Spinal cord (tissue), 10 donors: Measurements from ENCODE around the gene SGMS1. TPM values are rescaled to one million over a fixed set of nuclear protein-coding genes. Genes with fewer than 3 reads are reported as not detected.
"Not testable (repeated sequence)": the region's sequence is repeated elsewhere in the genome, so short reads cannot be mapped to it uniquely, and the experiment has no call there.

Experiments used
- DNase-seq, 6 donors: peaks; one replicate each; pipeline versions ENCODE4 v3.0.0 to v3.0.0-alpha.2; 2013 to 2015; ENCODE audit warnings: low spot score in 6 of 6, low read depth in 4 of 6
- H3K27ac ChIP-seq: one replicate; pipeline ENCODE4 v1.5.1; 2013; ENCODE audit warnings: low read depth, low read length, control low read depth
- H3K27me3 ChIP-seq: one replicate; pipeline ENCODE4 v1.6.1; 2013; ENCODE audit warnings: low read length; ENCODE audit not compliant: control insufficient read depth, insufficient read depth
- H3K36me3 ChIP-seq: one replicate; pipeline ENCODE4 v1.6.1; 2013; ENCODE audit warnings: low read length; ENCODE audit not compliant: control insufficient read depth, insufficient read depth
- H3K4me1 ChIP-seq: one replicate; pipeline ENCODE4 v1.6.1; 2013; ENCODE audit warnings: low read length; ENCODE audit not compliant: control insufficient read depth, insufficient read depth
- H3K4me3 ChIP-seq: one replicate; pipeline ENCODE4 v1.5.1; 2013; ENCODE audit warnings: low read depth, low read length, control low read depth
- H3K9me3 ChIP-seq: one replicate; pipeline ENCODE4 v1.6.1; 2013; ENCODE audit warnings: low read length; ENCODE audit not compliant: control insufficient read depth, insufficient read depth
- WGBS: methylation state at CpG from one replicate; pipeline ENCODE4 v1.1.5; 2013; ENCODE audit warnings: missing lambda C conversion rate; ENCODE audit not compliant: insufficient coverage; 5-methylcytosine and 5-hydroxymethylcytosine counted together
- polyA plus RNA-seq, 2 donors: library from polyadenylated mRNA; unstranded; fragments of 120-200 nt; gene quantifications; one replicate each; pipeline ENCODE4 v1.2.1, GENCODE V29; 2013; ENCODE audit not compliant: insufficient read length in 2 of 2
- total RNA-seq, 2 donors: library from RNA; depleted of rRNA in 1 of 2; stranded (reverse); fragments of 120-200 nt in 1 of 2; fragments of >200 nt in 1 of 2; gene quantifications; one replicate each; pipeline versions ENCODE4 v1.2.3 to v1.2.4, GENCODE V29; 2013 to 2014
- donor health status: healthy.

The SGMS1 gene
- total and polyA plus RNA-seq, 4 donors, result 24.5 to 57.2 (median 40.5) TPM

DNA sequence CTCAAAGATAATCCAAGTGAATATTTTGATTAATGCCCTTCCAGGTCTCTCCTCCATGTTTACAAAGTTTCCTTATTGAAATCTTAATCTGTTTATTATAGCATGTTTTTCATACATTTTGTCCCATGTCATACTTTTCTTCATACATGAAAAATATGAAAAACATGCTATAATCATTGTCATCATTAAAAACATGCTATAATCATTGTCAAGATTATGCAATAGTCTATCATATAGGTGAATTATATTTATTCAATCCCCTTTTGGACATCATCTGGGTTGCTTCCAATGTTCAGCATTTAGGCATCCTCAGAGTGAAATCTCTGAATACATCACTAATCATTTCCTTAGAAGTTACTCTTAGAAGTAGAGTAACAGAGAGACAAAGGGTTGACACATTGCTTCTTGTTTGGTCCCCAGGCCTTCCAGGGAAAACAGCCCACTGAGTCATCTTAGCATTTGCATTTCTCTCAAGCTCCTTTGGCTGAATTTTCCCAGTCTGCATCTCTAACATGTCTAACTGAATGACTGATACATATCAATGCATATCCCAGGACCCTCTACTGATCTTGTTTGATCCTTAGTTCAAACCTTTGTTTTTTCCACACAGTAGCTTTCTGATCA, 87.0 kb downstream of the SGMS1 start:
- Histone ChIP-seq H3K9me3 (no peaks in the 10 kb centered on the region), H3K27me3 (no peaks in the 10 kb centered on the region), H3K4me1 (no peaks in the 10 kb centered on the region), H3K36me3 (no peaks in the 10 kb centered on the region), H3K27ac (no peak overlapping the region), H3K4me3 (no peak overlapping the region)
- no peak for DNase-seq

DNA sequence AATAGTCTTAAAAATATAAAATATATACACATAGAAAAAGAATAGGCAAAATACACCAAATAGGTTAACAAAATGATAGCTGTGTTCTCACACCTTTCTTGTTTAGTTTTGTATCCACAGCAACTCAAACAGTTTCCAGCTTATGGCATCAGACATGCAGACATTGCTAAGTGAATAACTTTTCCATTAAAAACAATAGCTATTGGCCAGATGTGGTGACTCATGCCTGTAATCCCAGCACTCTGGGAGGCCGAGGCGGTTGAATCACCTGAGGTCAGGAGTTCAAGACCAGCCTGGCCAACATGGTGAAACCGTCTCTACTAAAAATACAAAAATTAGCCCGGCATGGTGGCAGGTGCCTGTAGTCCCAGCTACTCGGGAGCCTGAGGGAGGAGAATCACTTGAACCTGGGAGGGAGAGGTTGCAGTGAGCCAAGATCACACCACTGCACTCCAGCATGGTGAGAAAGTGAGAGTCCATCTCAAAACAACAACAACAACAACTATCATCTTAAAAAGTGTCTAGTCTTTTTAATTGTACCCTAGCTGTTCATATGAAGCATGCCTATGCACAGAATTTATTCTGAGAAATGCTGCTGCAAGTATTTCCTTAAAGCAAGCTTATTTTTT, 88.9 kb downstream of the SGMS1 start:
- H3K27me3 ChIP-seq, H3K27ac ChIP-seq, DNase-seq, H3K4me1 ChIP-seq, H3K36me3 ChIP-seq, H3K4me3 ChIP-seq, H3K9me3 ChIP-seq: not testable (repeated sequence)
- WGBS, result 100% methylated on average over 2 of the region's 5 CpGs

DNA sequence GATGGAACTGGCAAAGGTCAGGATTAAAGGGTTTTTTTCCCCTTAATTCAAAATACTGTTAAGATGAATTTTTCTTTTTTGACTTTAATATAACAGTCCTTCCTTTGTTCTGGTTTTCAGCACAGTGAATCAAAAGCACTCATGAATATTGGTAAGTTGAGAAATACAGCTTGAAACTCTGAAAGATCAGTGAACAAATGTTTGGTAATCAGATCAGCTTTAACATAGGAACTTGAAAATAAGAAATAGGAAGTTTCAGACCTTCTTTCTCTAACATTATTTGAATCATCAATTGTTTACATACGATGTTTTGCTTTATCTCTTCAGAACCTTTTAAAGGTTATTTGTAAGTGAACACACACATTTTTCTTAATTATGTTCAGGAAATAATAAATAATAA, 90.5 kb downstream of the SGMS1 start:
- Histone ChIP-seq H3K4me3 (no peak overlapping the region), H3K36me3 (no peaks in the 10 kb centered on the region), H3K4me1 (no peaks in the 10 kb centered on the region), H3K27ac (no peak overlapping the region), H3K27me3 (no peaks in the 10 kb centered on the region), H3K9me3 (no peaks in the 10 kb centered on the region)
- no peak for DNase-seq
- WGBS, result no CpG with 5 or more reads among the region's 1 CpG

DNA sequence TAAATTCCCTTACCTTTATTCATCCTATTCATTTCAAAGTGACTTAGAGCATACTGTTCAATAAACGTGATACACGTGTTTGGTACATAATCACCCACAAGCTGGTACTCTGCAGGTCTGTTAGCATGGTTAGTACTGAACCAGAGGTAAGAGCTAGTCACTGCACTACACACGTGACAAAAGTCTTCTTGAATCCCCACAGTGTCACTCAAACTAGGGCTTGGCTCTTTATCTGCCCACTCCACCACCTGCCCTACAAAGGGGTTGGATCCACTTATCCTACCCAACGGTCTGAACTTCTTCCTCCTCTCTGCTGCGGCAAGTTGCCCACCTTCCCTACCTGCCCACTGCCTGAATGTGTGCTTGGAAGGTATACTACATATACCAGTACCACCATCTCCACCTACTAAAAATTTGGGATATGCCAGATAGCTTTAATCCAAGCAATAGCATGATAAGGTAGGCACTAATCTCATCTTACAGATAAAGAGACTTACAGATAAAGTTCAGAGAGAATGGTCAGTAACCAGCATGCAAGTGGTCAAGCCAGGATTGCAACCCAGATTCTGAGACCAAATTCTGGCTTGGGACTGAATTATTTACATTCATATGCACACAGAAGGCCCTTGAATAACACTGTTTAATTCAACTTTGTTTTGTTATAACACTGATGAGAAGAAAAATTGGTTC, 92.2 kb downstream of the SGMS1 start:
- Histone ChIP-seq H3K27me3 (no peaks in the 10 kb centered on the region), H3K27ac (no peak overlapping the region), H3K9me3 (no peaks in the 10 kb centered on the region), H3K36me3 (no peaks in the 10 kb centered on the region), H3K4me1 (no peaks in the 10 kb centered on the region), H3K4me3 (no peak overlapping the region)
- no peak for DNase-seq
- WGBS, result 96% methylated on average over 4 of the region's 5 CpGs

DNA sequence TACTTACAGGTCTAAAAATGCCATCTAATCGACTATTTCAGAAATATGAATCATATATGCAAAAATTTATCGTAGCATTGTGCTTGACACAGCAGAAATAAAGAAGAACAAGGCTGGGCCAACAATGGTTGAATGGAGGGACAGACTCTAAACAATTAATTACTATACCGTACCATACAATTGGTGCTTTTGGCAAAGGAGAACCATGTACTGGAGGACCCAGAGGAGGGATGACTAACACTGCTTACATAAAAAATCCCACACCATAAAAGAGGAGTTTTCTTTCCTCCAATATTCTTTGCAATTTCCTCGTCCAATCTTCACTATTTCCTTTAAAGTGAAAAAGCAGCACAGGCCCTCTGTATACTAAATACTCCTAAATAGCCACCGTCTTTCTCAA, 94.1 kb downstream of the SGMS1 start:
- Histone ChIP-seq H3K27ac (no peak overlapping the region), H3K4me1 (no peaks in the 10 kb centered on the region), H3K9me3 (no peaks in the 10 kb centered on the region), H3K4me3 (no peak overlapping the region), H3K36me3 (no peaks in the 10 kb centered on the region), H3K27me3 (no peaks in the 10 kb centered on the region)
- WGBS, result 89% methylated on average over 2 of the region's 5 CpGs
- no peak for DNase-seq

DNA sequence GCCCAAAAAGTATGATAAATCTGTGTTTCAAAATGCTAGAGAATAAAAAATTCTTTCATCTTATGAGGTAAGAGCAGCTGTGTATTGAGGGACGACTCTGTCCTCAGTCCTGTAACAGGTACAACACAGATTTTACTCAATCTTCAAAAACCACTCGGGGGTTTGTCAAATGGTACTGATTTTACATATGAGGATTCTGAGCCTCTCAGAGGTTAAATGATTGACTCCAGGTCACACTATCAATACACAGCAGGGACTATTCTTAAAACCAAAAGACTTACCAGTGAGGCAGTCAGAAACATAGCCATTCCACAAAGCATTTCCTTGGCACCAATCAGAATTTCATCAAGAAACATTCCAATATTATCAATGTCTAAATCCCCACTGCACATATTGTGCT, 95.5 kb downstream of the SGMS1 start:
- Histone ChIP-seq H3K4me1 (no peaks in the 10 kb centered on the region), H3K27me3 (no peaks in the 10 kb centered on the region), H3K36me3 (no peaks in the 10 kb centered on the region), H3K27ac (no peak overlapping the region), H3K9me3 (no peaks in the 10 kb centered on the region), H3K4me3 (no peak overlapping the region)
- DNase-seq, result no peak
- WGBS, result no CpG with 5 or more reads among the region's 2 CpGs

DNA sequence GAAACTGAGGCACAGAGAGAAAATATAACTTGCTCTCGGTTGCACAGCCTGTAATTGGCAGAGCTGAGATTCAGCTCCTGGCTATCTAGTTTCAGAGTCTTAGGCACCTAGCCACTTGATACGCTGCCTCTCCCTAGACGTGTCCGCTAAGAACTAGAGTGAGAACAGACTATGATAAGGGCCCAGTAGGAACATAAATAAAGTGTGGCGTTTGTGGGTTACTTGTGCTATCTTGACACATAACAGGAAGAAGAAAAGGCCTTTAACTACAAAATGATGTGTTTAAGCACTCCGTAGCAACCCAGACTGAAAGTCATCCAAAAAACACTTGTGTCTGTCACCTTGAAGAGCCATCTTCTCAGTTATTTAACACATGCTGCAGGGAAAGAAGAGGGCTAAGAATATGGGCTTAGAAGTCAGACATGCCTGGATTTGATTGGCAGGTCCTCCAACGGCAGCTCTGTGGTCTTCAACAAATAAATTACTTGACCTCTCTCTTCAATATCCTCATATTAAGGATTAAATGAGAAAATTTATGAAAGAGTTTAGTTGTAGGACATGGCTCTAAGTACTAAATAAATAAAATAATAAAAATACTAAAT, 96.2 kb downstream of the SGMS1 start:
- H3K9me3 ChIP-seq, result no peaks in the 10 kb centered on the region
- no peak for DNase-seq
- H3K27me3 ChIP-seq, result no peaks in the 10 kb centered on the region
- H3K27ac ChIP-seq, result no peak overlapping the region
- no peak overlapping the region for H3K4me3 ChIP-seq
- no peaks in the 10 kb centered on the region for H3K4me1 ChIP-seq
- no peaks in the 10 kb centered on the region for H3K36me3 ChIP-seq
- 94% methylated on average over 4 of the region's 7 CpGs for WGBS

DNA sequence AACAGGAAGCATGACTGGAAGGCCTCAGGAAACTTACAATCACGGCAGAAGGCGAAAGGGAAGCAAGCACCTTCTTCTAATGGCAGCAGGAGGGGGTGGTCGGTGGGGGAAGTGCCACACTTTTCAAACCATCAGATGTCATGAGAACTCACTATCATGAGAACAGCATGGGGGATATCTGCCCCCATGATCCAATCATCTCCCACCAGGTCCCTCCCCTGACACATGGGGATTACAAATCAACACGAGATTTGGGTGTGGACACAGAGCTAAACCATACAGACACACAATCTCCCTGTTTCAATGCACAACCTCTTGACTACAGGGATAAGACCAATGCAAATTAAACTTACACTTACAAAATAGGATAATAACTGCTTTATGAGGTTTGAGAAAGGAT, 97.6 kb downstream of the SGMS1 start:
- no CpG with 5 or more reads among the region's 4 CpGs for WGBS
- Histone ChIP-seq H3K36me3 (no peaks in the 10 kb centered on the region), H3K4me3 (no peak overlapping the region), H3K4me1 (no peaks in the 10 kb centered on the region), H3K27me3 (no peaks in the 10 kb centered on the region), H3K9me3 (no peaks in the 10 kb centered on the region), H3K27ac (no peak overlapping the region)
- no peak for DNase-seq

DNA sequence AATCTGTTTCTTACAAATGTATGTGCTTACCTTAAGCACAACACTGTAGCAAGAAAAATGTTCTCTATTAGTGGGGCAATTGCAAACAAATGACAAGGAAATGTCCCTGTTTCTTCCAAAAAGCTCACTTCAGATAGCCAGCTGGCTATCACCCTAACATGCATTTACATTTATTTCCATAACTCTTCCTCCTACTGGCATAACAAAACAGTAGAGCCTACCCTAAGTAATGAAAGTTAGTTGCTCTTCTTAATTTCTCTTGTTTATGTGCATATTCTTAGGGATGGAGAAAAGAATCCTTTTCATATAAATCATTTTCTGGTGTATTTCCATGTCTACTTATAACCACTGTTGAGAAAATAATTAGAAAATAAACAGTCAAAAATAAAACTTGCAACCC, 100.4 kb downstream of the SGMS1 start:
- no peak for DNase-seq
- no peak overlapping the region for H3K4me3 ChIP-seq
- no peak overlapping the region for H3K27ac ChIP-seq
- no peaks in the 10 kb centered on the region for H3K36me3 ChIP-seq
- H3K27me3 ChIP-seq, result no peaks in the 10 kb centered on the region
- H3K9me3 ChIP-seq, result no peaks in the 10 kb centered on the region
- no peaks in the 10 kb centered on the region for H3K4me1 ChIP-seq

DNA sequence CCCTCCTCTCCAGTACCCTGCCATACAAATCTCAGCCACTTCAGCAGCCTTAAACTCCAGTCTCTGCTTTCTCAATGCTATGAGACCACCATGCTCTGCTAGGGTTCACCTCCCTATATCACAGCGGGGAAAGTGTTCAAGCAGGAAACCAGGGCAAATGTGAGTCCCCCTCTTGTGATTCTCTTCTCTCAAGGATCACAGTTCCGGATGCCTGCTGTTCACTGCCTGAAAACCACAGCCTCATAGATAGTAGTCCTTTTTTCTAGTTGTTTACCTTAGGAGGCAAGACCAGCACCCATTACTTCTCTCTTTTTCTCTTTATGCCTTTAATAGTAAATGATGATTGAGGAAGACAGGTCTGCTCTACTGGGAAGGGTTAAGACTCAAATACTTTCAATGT, 100.8 kb downstream of the SGMS1 start:
- WGBS, result 83% methylated on average over 1 of the region's 2 CpGs
- Histone ChIP-seq H3K9me3 (no peaks in the 10 kb centered on the region), H3K36me3 (no peaks in the 10 kb centered on the region), H3K27ac (no peak overlapping the region), H3K4me3 (no peak overlapping the region), H3K4me1 (no peaks in the 10 kb centered on the region), H3K27me3 (no peaks in the 10 kb centered on the region)
- DNase-seq, result no peak
